GM12864 (cell line): ENCODE measurements around the gene TSPYL1.
"Not testable (repeated sequence)": the region's sequence is repeated elsewhere in the genome, so short reads cannot be mapped to it uniquely, and the experiment has no call there.

Experiments
- DNase-seq: peaks from one replicate; pipeline ENCODE4 v3.0.0-alpha.2; 2011; ENCODE audit warnings: low read depth
- H3K4me3 ChIP-seq: 2 replicates; pipeline ENCODE4 v1.5.1; 2011; ENCODE audit warnings: mild to moderate bottlenecking, low read depth, low read length, control low read depth
- CTCF ChIP-seq: IDR thresholded peaks from 2 replicates; pipeline ENCODE4 v1.5.1; 2011; ENCODE audit warnings: low read depth, mild to moderate bottlenecking, moderate library complexity, low read length, control low read depth, inconsistent platforms; ENCODE audit errors: missing control alignments

Gene TSPYL1

GRCh38 chr6:116286773-116287358 is 7.1 kb upstream of the TSPYL1 start:
- H3K4me3 ChIP-seq: no peak overlapping the region
- no peak for TF ChIP-seq CTCF
- DNase-seq: no peak

- not testable (repeated sequence) for H3K4me3 ChIP-seq, DNase-seq
Measured at GRCh38 chr6:116284984-116285383, 5.3 kb upstream of the TSPYL1 start.

- no peak overlapping the region for H3K4me3 ChIP-seq
- no peak for DNase-seq
- no peak for TF ChIP-seq CTCF
Measured at GRCh38 chr6:116283191-116283590, 3.5 kb upstream of the TSPYL1 start.

DNA sequence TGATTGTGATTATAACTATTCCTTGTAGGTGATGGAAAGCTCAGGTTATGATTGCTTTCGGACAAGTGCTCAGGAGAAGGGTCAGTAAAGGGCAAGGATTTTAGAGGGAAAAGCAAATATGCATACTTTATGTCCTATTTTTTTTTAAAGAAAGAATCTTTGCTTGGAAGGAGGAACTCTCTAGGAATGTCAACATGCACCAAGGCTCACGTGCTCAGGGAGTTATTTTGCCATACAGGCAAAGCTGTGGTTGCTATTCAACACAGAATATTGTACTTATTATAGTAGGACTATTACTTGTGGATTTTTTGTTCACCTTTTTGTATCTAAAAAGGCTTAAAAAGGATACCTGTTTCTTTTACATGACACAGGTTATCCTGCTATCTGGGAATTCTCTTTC is 3.0 kb upstream of the TSPYL1 start:
- DNase-seq: no peak

GRCh38 chr6:116280933-116281316 is 1.2 kb upstream of the TSPYL1 start:
- H3K4me3 ChIP-seq: peak overlapping the region; percentile 90
- no peak for TF ChIP-seq CTCF
- DNase-seq: no peak

More for the DNA sequence above, 3.0 kb upstream of the TSPYL1 start:
- TF ChIP-seq CTCF: no peak
- H3K4me3 ChIP-seq: no peak overlapping the region

DNA sequence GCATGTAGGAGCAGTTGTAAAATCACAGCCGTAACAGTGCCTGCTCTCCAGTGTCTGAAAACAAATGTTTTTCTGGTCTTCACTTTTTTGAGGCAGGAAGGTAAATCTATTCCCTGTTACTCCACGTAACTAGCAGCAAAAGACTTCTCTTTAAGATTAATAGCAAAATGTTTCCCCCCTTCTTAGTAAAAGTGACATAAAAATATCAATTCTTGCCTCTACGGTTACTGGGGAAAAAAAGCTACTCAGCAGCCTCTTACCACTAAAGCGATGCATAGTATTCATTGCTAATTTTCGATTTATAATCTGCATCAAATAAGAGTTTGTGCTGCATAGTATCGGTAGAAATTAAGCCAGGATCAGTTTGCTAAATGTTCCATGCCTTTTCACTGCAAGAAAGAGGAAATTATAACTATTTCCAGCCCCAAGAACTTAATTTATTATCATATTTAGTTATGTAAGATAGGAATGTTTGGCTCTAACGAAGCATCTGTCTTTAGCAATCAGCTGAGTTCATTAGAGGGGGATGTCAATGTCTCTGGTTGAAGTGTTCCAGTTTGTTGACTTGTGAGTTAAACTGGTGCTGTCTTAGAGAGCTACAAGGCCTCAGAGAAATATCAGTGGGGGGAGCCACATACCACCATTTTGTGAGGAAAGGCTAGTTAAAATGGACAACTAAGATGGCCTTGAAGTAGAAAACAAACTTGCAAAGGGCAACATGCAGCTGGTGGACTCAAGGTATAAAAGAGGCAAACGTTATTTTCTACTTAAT is 617 bp upstream of the TSPYL1 start:
- H3K4me3 ChIP-seq: peak overlapping the region; percentile 90
- no peak for TF ChIP-seq CTCF
- no peak for DNase-seq

DNA sequence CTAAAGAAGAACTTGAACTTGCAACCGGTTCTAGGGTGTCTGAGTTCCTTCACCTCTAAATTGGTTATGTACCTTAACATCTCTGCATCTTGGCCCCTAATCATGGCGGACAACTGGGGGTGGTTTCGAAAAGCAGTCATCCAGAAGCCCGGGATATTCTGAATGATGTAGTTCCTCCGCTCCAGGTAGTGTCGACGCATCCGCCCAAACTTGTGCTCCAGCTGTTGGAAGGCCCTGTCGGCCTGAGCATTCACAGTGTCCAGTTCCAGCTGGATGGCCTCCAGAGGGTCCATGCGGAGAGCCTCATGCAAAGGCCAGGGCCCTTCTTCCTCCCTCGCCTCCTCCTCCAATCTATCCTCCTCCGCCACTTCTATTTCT is 887 bp downstream of the TSPYL1 start:
- peak overlapping the region; percentile 90 for H3K4me3 ChIP-seq
- no peak for TF ChIP-seq CTCF
- DNase-seq: no peak
